Breast epithelium (tissue), 3 donors: ENCODE results near the gene MBLAC1.

Source experiments
- POLR2A ChIP-seq: fragments of 450-650 bp; IDR thresholded peaks from one replicate; pipeline ENCODE4 v1.6.1; 2016; ENCODE audit warnings: antibody characterized with exemption, mild to moderate bottlenecking, moderate library complexity
- POLR2AphosphoS5 ChIP-seq, 3 donors: sonication (generic); formaldehyde crosslinking; IDR thresholded peaks; one replicate each; pipeline ENCODE4 v1.6.1; 2017; ENCODE audit warnings: antibody characterized with exemption in 3 of 3
- TF ChIP-seq, protein P1 (sequence below), 3 donors: fragments of 450-650 bp; IDR thresholded peaks; one replicate each; pipeline ENCODE4 v1.5.1; 2016 to 2017; ENCODE audit warnings: antibody characterized with exemption in 3 of 3, mild to moderate bottlenecking in 3 of 3, moderate library complexity in 3 of 3

DNA sequence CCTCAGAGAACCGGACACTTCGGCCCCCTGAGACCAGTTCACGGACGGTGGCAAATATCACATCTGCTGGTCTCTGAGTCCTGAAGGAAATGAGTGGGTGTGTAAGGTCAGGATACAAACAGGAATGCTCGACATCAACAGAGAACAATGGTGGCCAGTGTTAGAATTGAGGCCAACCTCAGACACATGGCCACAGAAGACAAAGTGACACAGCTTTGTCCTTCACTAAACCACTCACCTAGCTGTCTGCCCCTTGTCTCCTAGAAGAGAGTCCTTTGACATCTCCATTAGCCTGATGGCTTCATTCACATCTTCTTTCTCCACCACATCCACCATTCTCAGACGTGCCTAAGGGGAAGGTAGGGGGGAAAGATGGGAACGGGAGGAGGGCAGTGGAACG, 33.7 kb upstream of the MBLAC1 start:
- TF ChIP-seq, protein P1, sequence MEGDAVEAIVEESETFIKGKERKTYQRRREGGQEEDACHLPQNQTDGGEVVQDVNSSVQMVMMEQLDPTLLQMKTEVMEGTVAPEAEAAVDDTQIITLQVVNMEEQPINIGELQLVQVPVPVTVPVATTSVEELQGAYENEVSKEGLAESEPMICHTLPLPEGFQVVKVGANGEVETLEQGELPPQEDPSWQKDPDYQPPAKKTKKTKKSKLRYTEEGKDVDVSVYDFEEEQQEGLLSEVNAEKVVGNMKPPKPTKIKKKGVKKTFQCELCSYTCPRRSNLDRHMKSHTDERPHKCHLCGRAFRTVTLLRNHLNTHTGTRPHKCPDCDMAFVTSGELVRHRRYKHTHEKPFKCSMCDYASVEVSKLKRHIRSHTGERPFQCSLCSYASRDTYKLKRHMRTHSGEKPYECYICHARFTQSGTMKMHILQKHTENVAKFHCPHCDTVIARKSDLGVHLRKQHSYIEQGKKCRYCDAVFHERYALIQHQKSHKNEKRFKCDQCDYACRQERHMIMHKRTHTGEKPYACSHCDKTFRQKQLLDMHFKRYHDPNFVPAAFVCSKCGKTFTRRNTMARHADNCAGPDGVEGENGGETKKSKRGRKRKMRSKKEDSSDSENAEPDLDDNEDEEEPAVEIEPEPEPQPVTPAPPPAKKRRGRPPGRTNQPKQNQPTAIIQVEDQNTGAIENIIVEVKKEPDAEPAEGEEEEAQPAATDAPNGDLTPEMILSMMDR (IDR thresholded peaks at IDR 0.05): no peak
- TF ChIP-seq POLR2A (no peak), POLR2AphosphoS5 (IDR thresholded peaks at IDR 0.05) (no peak)
